GM20000 (cell line): Measurements from ENCODE around the gene ZNF182.
"Not testable (repeated sequence)": the region's sequence is repeated elsewhere in the genome, so short reads cannot be mapped to it uniquely, and the experiment has no call there.

ENCODE experiments used
- DNase-seq: peaks from one replicate; pipeline ENCODE4 v3.0.0; 2012; ENCODE audit warnings: low spot score
- CTCF ChIP-seq: IDR thresholded peaks from 2 replicates; pipeline ENCODE4 v1.5.1; 2012; ENCODE audit warnings: mild to moderate bottlenecking, control low read depth; ENCODE audit errors: extremely low read depth, missing control alignments

The ZNF182 gene

DNA sequence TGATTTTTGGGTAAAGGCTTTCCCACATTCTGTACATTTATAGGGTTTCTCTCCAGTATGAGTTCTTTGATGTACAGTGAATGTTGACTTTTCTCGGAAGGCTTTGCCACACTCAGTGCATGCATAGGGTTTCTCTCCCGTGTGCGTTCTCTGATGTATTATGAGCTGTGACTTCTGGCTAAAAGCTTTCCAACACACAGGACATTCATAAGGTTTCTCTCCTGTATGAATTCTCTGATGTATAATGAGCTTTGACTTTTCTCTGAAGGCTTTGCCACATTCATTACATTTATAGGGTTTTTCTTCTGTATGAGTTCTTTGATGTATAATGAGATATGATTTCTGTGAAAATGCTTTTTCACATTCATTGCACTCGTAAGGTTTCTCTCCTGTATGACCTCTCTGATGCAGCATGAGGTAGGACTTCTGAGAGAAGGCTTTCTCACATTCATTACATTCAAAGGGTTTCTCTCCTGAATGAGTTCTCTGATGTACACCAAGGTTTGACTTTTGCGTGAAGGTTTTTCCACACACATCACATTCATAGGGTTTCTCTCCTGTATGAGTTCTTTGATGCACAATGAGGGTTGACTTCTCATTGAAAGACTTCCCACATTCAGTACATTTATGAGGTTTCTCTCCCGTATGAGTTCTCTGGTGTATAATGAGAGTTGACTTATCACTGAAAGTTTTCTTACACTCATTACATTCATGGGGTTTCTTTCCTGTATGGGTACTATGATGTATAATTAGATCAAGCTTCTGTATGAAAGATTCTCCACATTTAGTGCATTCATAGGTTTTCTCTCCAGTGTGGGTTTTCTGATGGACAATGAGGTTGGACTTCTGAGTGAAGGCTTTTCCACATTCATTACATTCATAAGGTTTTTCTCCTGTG, 27.3 kb downstream of the ZNF182 start:
- DNase-seq, result no peak
- no peak for TF ChIP-seq CTCF

GRCh38 chrX:47973235-47973634, 30.6 kb downstream of the ZNF182 start:
- no peak for TF ChIP-seq CTCF
- DNase-seq, result no peak

DNA sequence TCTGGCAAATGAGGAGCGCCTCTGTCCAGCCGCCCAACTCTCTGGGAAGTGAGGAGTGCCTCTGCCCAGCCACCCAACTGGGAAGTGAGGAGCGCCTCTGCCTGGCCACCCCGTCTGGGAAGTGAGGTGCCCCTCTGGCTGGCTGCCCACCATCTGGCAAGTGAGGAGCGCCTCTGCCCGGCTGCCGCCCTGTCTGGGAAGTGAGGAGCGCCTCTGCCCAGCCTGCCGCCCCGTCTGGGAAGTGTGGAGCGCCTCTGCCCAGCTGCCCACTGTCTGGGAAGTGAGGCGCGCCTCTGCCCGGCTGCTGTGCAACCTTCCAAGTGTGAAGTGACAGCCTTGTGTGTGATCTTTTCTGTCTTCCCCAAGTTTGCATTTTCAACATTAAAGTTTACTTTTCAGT, 38.3 kb downstream of the ZNF182 start:
- DNase-seq, result not testable (repeated sequence)

- not testable (repeated sequence) for DNase-seq
These were observed 42.0 kb downstream of the ZNF182 start for GRCh38 chrX:47961830-47962229.

DNA sequence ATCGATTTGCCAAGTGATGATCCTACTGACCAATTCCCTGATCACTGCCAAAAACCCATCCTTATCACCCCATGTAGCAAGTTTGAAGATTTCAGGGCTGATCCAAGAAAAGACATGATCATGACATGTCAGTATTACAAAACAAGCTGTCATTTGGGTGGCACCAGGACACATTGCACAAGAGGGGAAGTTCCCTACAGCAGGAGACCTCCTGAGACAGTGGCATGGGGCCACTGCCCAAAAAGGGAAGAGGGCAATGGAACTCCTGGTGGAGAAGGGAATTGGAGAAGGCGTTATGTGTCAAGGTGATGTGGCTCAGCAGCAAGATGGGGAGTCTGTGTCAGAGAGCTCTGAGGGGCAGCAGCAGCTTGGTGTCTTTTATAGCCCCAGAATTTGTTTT, 43.4 kb downstream of the ZNF182 start:
- TF ChIP-seq CTCF, result no peak

DNA sequence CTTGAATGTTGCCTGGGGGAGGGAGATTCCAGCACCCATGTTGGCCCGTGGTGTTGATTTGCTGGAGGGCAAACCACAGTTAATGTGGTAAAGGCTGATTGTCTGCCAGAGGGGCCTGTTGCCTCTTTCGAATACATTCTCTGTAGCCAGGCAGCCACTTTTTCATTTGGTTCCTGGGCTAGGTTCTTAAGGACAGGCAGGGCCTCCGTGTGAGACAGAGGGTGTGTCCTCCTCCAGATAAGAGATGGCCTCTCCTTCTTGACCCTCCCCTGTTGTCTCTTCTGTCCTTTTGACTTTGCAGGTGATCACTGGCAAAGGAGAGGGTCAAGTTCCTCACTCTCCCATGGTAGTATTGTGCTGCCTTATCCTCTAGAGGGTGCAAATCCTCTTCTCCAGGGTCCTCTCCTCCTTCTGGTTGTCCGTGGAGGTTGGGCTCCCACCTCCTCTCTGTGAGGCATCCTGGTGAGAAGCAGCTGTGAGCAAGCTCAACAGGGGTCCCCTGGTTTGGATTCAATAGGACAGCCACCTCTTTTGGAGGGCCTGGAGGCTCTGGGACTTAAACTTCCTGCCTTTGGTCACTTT, 44.9 kb downstream of the ZNF182 start:
- TF ChIP-seq CTCF, result no peak
- DNase-seq, result peak; percentile 12

More for the DNA sequence above, 43.4 kb downstream of the ZNF182 start:
- no peak for DNase-seq

DNA sequence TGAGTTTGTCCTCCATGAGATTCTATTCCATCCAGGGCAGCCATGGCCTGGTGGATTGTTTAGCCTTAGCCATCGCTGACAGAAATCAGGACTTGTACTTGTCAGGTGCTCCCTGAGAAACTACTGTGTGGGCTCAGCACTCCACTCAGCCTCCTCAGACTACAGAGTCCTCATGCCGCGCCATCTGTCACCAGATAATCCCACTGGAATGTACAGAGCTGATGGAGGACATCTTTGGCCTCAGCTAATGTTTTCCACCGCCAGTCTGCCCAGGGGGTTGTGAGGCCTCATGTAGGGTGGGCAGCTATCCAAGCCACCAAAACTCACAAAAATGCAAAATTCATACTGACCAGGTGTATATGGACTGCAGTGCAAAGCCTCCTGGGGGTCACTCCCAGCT, 45.6 kb downstream of the ZNF182 start:
- DNase-seq, result not testable (repeated sequence)

DNA sequence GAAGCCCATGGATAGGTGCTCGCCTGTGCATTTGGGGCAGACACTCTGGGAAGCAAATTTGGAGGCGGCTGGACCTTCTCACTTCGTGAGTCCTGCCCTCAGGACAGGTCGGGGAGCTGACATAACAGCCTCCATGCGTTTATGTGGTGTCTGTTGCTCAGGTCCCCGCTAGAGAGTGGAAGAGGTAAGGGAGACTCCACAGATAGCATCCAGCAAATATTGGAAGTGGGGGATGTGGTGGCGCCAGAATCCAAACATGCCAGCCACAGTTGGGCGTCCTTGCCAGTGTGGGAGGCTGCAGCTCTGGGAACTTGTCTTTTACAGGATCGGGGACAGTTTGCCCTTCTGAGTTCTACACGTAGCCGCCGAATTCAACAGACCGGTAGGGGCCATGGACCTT, 47.8 kb downstream of the ZNF182 start:
- DNase-seq, result no peak
- no peak for TF ChIP-seq CTCF

DNA sequence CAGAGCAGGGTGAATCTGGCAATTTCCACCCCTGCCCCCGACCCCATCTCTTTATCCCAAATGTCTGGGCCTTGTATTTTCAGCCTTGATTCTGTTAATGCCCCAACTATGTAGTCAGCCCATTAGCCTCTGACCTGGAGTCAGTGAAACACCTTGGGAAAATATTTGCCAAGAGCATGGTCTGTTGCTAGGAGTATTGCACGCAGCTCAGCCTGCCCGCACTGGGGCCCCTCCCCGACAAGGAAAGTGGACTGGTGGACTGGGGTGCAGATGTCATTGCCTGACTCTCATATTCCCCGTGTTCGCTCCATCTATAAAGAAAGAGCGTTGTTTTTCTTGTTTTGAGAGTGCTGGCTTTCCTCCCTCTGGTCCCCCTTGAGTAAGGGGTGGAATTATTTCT, 48.5 kb downstream of the ZNF182 start:
- not testable (repeated sequence) for DNase-seq

- no peak for DNase-seq
- TF ChIP-seq CTCF, result no peak
These were observed 62.4 kb downstream of the ZNF182 start for GRCh38 chrX:47941423-47941822.
